Left colon (tissue), 2 donors: Measurements from ENCODE around the gene SMS. TPM values are rescaled to one million over a fixed set of nuclear protein-coding genes. Genes with fewer than 3 reads are reported as not detected.
A peak's percentile ranks its signal among the peaks of the same experiment; 100 is the strongest.

ENCODE experiments used
- ATAC-seq: fragments of 200-7000 bp; cut with Tn5 transposase; one replicate; pipeline ENCODE4 v1.9.1; 2020; ENCODE audit warnings: mild to moderate bottlenecking, moderate library complexity
- DNase-seq, 2 donors: peaks; one replicate each; pipeline ENCODE4 v3.0.0-alpha.2; 2020
- intact Hi-C, 2 donors: fragments of 100-400 bp; cut with DNase I in 1 of 2; cut with micrococcal nuclease in 1 of 2; formaldehyde crosslinking; loops; one replicate each; pipeline versions ENCODE4 v1.11.2 to v1.14.0; 2022; cut with DNase I, micrococcal nuclease
- total RNA-seq, 2 donors: library from RNA; stranded (reverse); fragmentation: NEBNext Ultra II Directional; extraction: Animal tissue kit (Norgen Biotek cat#: 25700); gene quantifications; one replicate each; pipeline ENCODE4 v1.2.1, GENCODE V29; 2021
- donor health status: DM: no; HTN: no; CAD: no.
- donor health status: DM: yes; HTN: yes; CAD: no.

The SMS gene
- total RNA-seq, 2 donors from 2014 or later: 55.4 to 56.3 TPM

- DNase-seq (no peak), ATAC-seq (no peak)
Observed at GRCh38 chrX:21972721-21973120, 32.2 kb downstream of the SMS start.

GRCh38 chrX:21973321-21974010 is 33.0 kb downstream of the SMS start:
- peak; percentile 15 for ATAC-seq
- DNase-seq: no peak

More at GRCh38 chrX:21972721-21973120, 32.2 kb downstream of the SMS start:
- intact Hi-C loops: no loop called here

GRCh38 chrX:21974011-21974385 is 33.5 kb downstream of the SMS start:
- ATAC-seq (peak; percentile 79), DNase-seq (no peak)
- intact Hi-C loops: no loop called here

More at GRCh38 chrX:21973321-21974010, 33.0 kb downstream of the SMS start:
- intact Hi-C loops: no loop called here

- intact Hi-C loops: no loop called here
- ATAC-seq: no peak
- DNase-seq: no peak
Observed at GRCh38 chrX:21975242-21975641, 34.7 kb downstream of the SMS start.

- ATAC-seq: peak; percentile 11
- no peak for DNase-seq
- intact Hi-C loops: no loop called here
Observed at GRCh38 chrX:21975812-21976211, 35.3 kb downstream of the SMS start.

- no peak for DNase-seq
- intact Hi-C loops: no loop called here
- no peak for ATAC-seq
Observed at GRCh38 chrX:21978346-21978745, 37.8 kb downstream of the SMS start.

GRCh38 chrX:21982311-21982710 is 41.8 kb downstream of the SMS start:
- no peak for ATAC-seq
- no peak for DNase-seq
- intact Hi-C loops: no loop called here

GRCh38 chrX:21985332-21985777 is 44.8 kb downstream of the SMS start:
- DNase-seq: peak in 1 of 2 donors; percentile 69
- intact Hi-C loops: no loop called here
- peak; percentile 97 for ATAC-seq

- peak; percentile 50 for ATAC-seq
- intact Hi-C loops: no loop called here
- DNase-seq: no peak
Observed at GRCh38 chrX:21986596-21986995, 46.1 kb downstream of the SMS start.

- no peak for DNase-seq
- intact Hi-C loops: no loop called here
- no peak for ATAC-seq
Observed at GRCh38 chrX:21989384-21989783, 48.9 kb downstream of the SMS start.

- DNase-seq (no peak), ATAC-seq (no peak)
- intact Hi-C loops: no loop called here
Observed at GRCh38 chrX:21990832-21991231, 50.3 kb downstream of the SMS start.

GRCh38 chrX:21991504-21991903 is 51.0 kb downstream of the SMS start:
- intact Hi-C loops: no loop called here
- DNase-seq: no peak
- no peak for ATAC-seq

GRCh38 chrX:21993265-21993664 is 52.8 kb downstream of the SMS start:
- intact Hi-C loops: no loop called here
- ATAC-seq (no peak), DNase-seq (no peak)

GRCh38 chrX:21996872-21997455 is 56.5 kb downstream of the SMS start:
- intact Hi-C loops: no loop called here
- no peak for DNase-seq
- ATAC-seq: no peak

GRCh38 chrX:21998037-21998436 is 57.5 kb downstream of the SMS start:
- DNase-seq (no peak), ATAC-seq (no peak)
- intact Hi-C loops: no loop called here

GRCh38 chrX:22004866-22005265 is 64.4 kb downstream of the SMS start:
- DNase-seq (no peak), ATAC-seq (no peak)
- intact Hi-C loops: no loop called here

GRCh38 chrX:22012051-22012450 is 71.5 kb downstream of the SMS start:
- DNase-seq (no peak), ATAC-seq (no peak)
- intact Hi-C loops: no loop called here

GRCh38 chrX:22012931-22013330 is 72.4 kb downstream of the SMS start:
- intact Hi-C loops: no loop called here
- ATAC-seq (no peak), DNase-seq (no peak)

- DNase-seq (no peak), ATAC-seq (peak; percentile 71)
- intact Hi-C loops: no loop called here
Observed at GRCh38 chrX:22015139-22015750, 74.7 kb downstream of the SMS start.

- intact Hi-C loops: no loop called here
- DNase-seq (no peak), ATAC-seq (no peak)
Observed at GRCh38 chrX:22021751-22022324, 81.3 kb downstream of the SMS start.
